KMS-11 (cell line): ENCODE data around the gene ZSWIM6.

ENCODE experiments used
- H2AFZ ChIP-seq: fragments of 200-600 bp; sonication (generic); 2 replicates; pipeline ENCODE4 v1.6.1; 2016; ENCODE audit warnings: antibody characterized with exemption, mixed run types, low read depth
- H3K27ac ChIP-seq: fragments of 200-600 bp; sonication (generic); 2 replicates; pipeline ENCODE4 v1.6.1; 2016; ENCODE audit warnings: mild to moderate bottlenecking, mixed run types
- H3K27me3 ChIP-seq: fragments of 200-600 bp; sonication (generic); 2 replicates; pipeline ENCODE4 v1.6.1; 2017; ENCODE audit warnings: mild to moderate bottlenecking, low read depth, mixed run types, moderate library complexity; ENCODE audit not compliant: insufficient read depth
- H3K36me3 ChIP-seq: fragments of 200-600 bp; sonication (generic); 2 replicates; pipeline ENCODE4 v1.6.1; 2017; ENCODE audit warnings: mild to moderate bottlenecking, mixed run types; ENCODE audit not compliant: insufficient read depth
- H3K4me1 ChIP-seq: fragments of 200-600 bp; sonication (generic); 2 replicates; pipeline ENCODE4 v1.6.1; 2016; ENCODE audit warnings: mild to moderate bottlenecking, low read depth, mixed run types; ENCODE audit not compliant: poor library complexity, severe bottlenecking
- H3K4me2 ChIP-seq: fragments of 200-600 bp; sonication (generic); 2 replicates; pipeline ENCODE4 v1.7.0; 2016; ENCODE audit warnings: mild to moderate bottlenecking, mixed run types
- H3K4me3 ChIP-seq: fragments of 200-600 bp; sonication (generic); IDR thresholded peaks from 2 replicates; pipeline ENCODE4 v1.6.1; 2017; ENCODE audit warnings: low read depth, low read length, mixed read lengths; ENCODE audit not compliant: insufficient read depth
- H3K79me2 ChIP-seq: fragments of 200-600 bp; sonication (generic); 2 replicates; pipeline ENCODE4 v1.6.1; 2016; ENCODE audit warnings: low read depth, mixed run types; ENCODE audit not compliant: insufficient read depth
- H3K9ac ChIP-seq: fragments of 200-600 bp; sonication (generic); 2 replicates; pipeline ENCODE4 v1.6.1; 2016; ENCODE audit warnings: mild to moderate bottlenecking, mixed run types
- H4K20me1 ChIP-seq: fragments of 200-600 bp; sonication (generic); 2 replicates; pipeline ENCODE4 v1.6.1; 2016; ENCODE audit warnings: mild to moderate bottlenecking, mixed run types; ENCODE audit not compliant: insufficient read depth
- TF ChIP-seq, protein P1 (sequence below): fragments of 200-600 bp; sonication (generic); conservative IDR thresholded peaks from 2 replicates; pipeline ENCODE4 v1.6.1; 2017; ENCODE audit warnings: low read depth, mild to moderate bottlenecking, antibody characterized with exemption, low read length, moderate library complexity, mixed read lengths

Gene ZSWIM6

DNA sequence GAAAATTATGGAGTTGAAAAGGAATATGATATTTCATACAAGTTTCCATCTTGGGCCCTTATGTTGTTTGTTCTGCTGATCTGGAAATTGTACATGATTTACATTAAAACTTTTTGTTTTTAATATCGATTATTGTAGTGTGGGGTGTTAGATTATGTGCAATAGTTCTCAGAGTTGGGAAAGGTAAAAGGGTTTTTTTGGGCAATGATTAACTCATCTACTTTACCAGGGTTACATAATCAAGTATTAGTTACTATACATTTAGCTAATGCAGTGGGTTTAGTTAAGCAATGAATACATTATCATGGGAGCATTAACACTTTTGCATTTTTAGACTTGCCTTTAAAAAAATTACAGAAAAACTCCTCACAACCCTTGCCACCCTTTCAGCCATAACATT, 134.0 kb downstream of the ZSWIM6 start:
- Histone ChIP-seq H3K79me2 (peaks cover 7% of the 10 kb centered on the region; the same call in 1 of the 2 replicates), H2AFZ (no peak overlapping the region), H3K36me3 (no peaks in the 10 kb centered on the region), H3K27ac (no peak overlapping the region), H3K4me2 (no peak overlapping the region), H3K9ac (no peak overlapping the region), H3K4me1 (no peaks in the 10 kb centered on the region), H4K20me1 (no peaks in the 10 kb centered on the region), H3K27me3 (no peaks in the 10 kb centered on the region), H3K4me3 (no peak overlapping the region)
- TF ChIP-seq, protein P1, sequence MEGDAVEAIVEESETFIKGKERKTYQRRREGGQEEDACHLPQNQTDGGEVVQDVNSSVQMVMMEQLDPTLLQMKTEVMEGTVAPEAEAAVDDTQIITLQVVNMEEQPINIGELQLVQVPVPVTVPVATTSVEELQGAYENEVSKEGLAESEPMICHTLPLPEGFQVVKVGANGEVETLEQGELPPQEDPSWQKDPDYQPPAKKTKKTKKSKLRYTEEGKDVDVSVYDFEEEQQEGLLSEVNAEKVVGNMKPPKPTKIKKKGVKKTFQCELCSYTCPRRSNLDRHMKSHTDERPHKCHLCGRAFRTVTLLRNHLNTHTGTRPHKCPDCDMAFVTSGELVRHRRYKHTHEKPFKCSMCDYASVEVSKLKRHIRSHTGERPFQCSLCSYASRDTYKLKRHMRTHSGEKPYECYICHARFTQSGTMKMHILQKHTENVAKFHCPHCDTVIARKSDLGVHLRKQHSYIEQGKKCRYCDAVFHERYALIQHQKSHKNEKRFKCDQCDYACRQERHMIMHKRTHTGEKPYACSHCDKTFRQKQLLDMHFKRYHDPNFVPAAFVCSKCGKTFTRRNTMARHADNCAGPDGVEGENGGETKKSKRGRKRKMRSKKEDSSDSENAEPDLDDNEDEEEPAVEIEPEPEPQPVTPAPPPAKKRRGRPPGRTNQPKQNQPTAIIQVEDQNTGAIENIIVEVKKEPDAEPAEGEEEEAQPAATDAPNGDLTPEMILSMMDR: no peak

DNA sequence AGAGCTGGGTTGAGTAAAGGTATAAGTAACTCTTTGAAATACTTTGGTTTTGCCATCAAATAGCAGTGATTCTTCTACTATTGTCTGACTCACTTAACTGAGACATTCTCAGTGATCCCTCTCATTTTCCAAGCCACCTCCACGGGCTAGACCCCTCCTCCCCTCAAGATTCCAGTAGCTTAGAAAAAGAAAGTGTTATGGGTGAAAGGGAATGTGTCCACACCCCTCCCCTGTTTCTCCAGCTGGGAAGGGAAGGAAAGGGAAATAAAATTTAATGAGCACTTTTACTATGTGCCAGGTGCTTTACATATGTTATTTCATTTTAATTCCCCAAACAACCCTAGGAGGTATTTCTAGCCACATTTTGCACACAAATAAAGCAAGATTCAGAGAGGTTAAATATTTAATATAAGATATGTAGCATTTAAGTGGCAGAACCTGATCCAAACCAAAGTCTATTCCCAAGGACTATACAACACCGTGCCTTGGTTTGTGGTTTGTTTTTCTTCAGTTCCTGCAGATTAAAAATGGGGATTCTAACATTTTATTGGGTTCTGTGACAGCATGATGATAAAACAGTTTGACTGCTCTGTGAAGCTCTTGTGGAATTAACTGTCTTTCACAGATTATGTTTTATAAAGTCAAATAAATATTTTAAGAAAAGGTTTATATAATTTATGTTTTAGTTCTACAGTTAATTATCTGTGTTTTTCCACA, 135.9 kb downstream of the ZSWIM6 start:
- H3K4me3 ChIP-seq: no peak overlapping the region
- no peak overlapping the region for H2AFZ ChIP-seq
- no peaks in the 10 kb centered on the region for H3K4me1 ChIP-seq
- H3K79me2 ChIP-seq: 0 out of 2 replicates have a peak, but pooled peaks cover 7% of the 10 kb centered on the region
- H3K4me2 ChIP-seq: no peak overlapping the region
- H3K27ac ChIP-seq: no peak overlapping the region
- H3K9ac ChIP-seq: no peak overlapping the region
- TF ChIP-seq, protein P1: no peak
- no peaks in the 10 kb centered on the region for H3K36me3 ChIP-seq
- H4K20me1 ChIP-seq: no peaks in the 10 kb centered on the region
- H3K27me3 ChIP-seq: no peaks in the 10 kb centered on the region

DNA sequence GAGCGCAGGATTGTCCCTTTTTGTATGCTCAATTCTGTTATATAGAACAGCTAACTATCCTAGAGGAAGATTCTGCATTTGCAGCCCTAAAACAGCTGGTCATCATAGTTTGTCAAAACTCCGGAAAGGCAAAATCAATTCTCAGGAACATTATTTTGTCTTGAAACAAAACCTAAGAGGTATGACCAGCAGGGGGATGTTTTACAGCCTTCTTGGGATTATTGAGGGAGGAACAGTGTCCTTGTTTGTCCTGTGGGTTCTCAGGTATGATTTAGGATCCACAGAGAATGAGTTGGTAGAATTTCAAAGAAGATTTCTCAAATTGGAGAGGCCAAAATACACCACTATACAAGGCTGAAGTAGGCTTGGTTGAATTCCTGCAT, 136.4 kb downstream of the ZSWIM6 start:
- Histone ChIP-seq H3K79me2 (0 out of 2 replicates have a peak, but pooled peaks cover 7% of the 10 kb centered on the region), H3K4me2 (no peak overlapping the region)

DNA sequence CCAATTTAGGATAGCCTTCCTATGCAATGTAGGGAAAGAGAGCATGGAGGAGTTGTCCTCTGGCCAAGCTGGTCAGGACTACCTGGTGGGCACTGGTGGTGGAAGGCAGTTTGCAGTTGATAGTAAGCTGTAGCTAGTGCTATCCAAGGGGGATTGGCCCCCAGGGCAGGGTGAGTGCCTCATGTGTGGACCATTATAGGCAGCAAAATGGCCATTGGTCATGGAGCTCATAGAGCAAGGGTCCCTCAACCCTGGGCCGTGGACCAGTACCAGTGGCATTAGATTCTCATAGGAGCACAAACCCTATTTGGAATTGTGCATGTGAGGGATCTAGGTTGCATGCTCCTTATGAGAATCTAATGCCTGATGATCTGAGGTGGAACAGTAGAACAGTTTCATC, 139.3 kb downstream of the ZSWIM6 start:
- Histone ChIP-seq H3K9ac (no peak overlapping the region), H3K4me3 (no peak overlapping the region), H3K4me2 (no peak overlapping the region), H3K4me1 (no peaks in the 10 kb centered on the region), H2AFZ (no peak overlapping the region), H3K27me3 (no peaks in the 10 kb centered on the region), H3K27ac (no peak overlapping the region), H3K79me2 (0 out of 2 replicates have a peak, but pooled peaks cover 7% of the 10 kb centered on the region), H3K36me3 (no peaks in the 10 kb centered on the region), H4K20me1 (no peaks in the 10 kb centered on the region)
- TF ChIP-seq, protein P1: no peak

More for the DNA sequence above, 136.4 kb downstream of the ZSWIM6 start:
- Histone ChIP-seq H3K27ac (no peak overlapping the region), H3K4me1 (no peaks in the 10 kb centered on the region), H3K4me3 (no peak overlapping the region), H3K36me3 (no peaks in the 10 kb centered on the region), H4K20me1 (no peaks in the 10 kb centered on the region), H3K27me3 (no peaks in the 10 kb centered on the region), H3K9ac (no peak overlapping the region), H2AFZ (no peak overlapping the region)
- TF ChIP-seq, protein P1: no peak
